ENCODE data around the gene LPAR3. TPM values are rescaled to one million over a fixed set of nuclear protein-coding genes. Genes with fewer than 3 reads are reported as not detected.

Gene LPAR3
- total and polyA plus RNA-seq, 2 of the 4 experiments (the other 2 are of a cell fraction) = 0.09 to 0.18 TPM

- H4K91ac ChIP-seq (ENCODE audit: insufficient read depth, low read depth, low read length) = peak overlapping the region; percentile 27; the same call in 1 of the 2 replicates
- H3K23ac ChIP-seq (ENCODE audit: low read depth, low read length) = no peak overlapping the region
- no peak overlapping the region for H4K8ac ChIP-seq (ENCODE audit: low read depth in 2 of 2, low read length in 2 of 2)
- H2BK5ac ChIP-seq (ENCODE audit: low read depth, low read length, poor library complexity, severe bottlenecking) = no peak overlapping the region
- peak overlapping the region; percentile 63 for H2AK9ac ChIP-seq (replicated peaks; ENCODE audit: low read depth, low read length, poor library complexity)
- H2BK15ac ChIP-seq (ENCODE audit: low read depth, low read length) = no peak overlapping the region; the same call in 2 of the 3 replicates
- dilution Hi-C loops (cut with HindIII; ENCODE audit: low sequenced_read_pairs, unreplicated experiment) = no loop called here
- H2AK5ac ChIP-seq (ENCODE audit: low read depth, low read length) = peak overlapping the region; percentile 40; the same call in 1 of the 2 replicates
- peak overlapping the region; percentile 32 for H2BK120ac ChIP-seq (ENCODE audit: low read depth, low read length)
- H3K4ac ChIP-seq (ENCODE audit: low read depth, low read length) = 0 out of 2 replicates have a peak overlapping the region, but pooled peaks have one; percentile 11
- peaks cover 24% of the 10 kb centered on the region for H3K9me1 ChIP-seq (ENCODE audit: insufficient read depth, low read length)
- POLR2A ChIA-PET (ENCODE audit: unreplicated experiment) = no interaction called here
- H3K79me1 ChIP-seq (ENCODE audit: low read depth in 1 of 2, low read length in 2 of 2) = peaks cover 0 to 3% of the 10 kb centered on the region in 2 experiments; a peak in 1 of 4 replicates
- H3K27me3 ChIP-seq (ENCODE audit: control insufficient read depth, insufficient read depth, low read length) = no peaks in the 10 kb centered on the region
- no peak overlapping the region for H2BK20ac ChIP-seq (ENCODE audit: low read depth, low read length)
- DNase-seq (no peak), ATAC-seq (ENCODE audit: low read depth) (no peak)
- H3K36me3 ChIP-seq (ENCODE audit: control insufficient read depth, insufficient read depth, low read length) = no peaks in the 10 kb centered on the region
- H3K4me1 ChIP-seq (ENCODE audit: control insufficient read depth, insufficient read depth, low read length) = peaks cover 11% of the 10 kb centered on the region
- WGBS, 2 experiments (ENCODE audit: extremely low coverage in 2 of 2, insufficient read length in 1 of 2) = 100% methylated on average over 4 of the region's 7 CpGs; no CpG with 5 or more reads in 1 of the 2 experiments
- in situ Hi-C loops (cut with MboI; ENCODE audit: low sequenced_read_pairs) = no loop called here
- no TSS peak for BruUV-seq (replicated peaks)
- H2AFZ ChIP-seq (replicated peaks; ENCODE audit: low read length, poor library complexity) = no peak overlapping the region
- H3K27ac ChIP-seq (ENCODE audit: insufficient read depth, low read length) = no peak overlapping the region
- no peak overlapping the region for H3K9ac ChIP-seq (ENCODE audit: low read depth, low read length)
- CTCF ChIA-PET = no interaction called here
- no peak overlapping the region for H3K4me3 ChIP-seq (ENCODE audit: insufficient read depth, low read depth, low read length)
- H4K5ac ChIP-seq (ENCODE audit: low read depth, low read length) = no peak overlapping the region
- no peak overlapping the region for H3K4me2 ChIP-seq (ENCODE audit: low read depth, low read length)
- H3K56ac ChIP-seq (ENCODE audit: extremely low read depth, insufficient read depth, low read length) = no peak overlapping the region
- no peak overlapping the region for H3K18ac ChIP-seq (ENCODE audit: low read depth, low read length)
- TF ChIP-seq POLR2A (IDR thresholded peaks at IDR 0.05; ENCODE audit: low read depth, low read length) = no peak
- TF ChIP-seq FOS (IDR thresholded peaks at IDR 0.05; ENCODE audit: low read depth, low read length) = no peak
- TF ChIP-seq MXI1 (IDR thresholded peaks at IDR 0.05; ENCODE audit: borderline replicate concordance, low read depth, low read length) = no peak
- TF ChIP-seq, protein P1, sequence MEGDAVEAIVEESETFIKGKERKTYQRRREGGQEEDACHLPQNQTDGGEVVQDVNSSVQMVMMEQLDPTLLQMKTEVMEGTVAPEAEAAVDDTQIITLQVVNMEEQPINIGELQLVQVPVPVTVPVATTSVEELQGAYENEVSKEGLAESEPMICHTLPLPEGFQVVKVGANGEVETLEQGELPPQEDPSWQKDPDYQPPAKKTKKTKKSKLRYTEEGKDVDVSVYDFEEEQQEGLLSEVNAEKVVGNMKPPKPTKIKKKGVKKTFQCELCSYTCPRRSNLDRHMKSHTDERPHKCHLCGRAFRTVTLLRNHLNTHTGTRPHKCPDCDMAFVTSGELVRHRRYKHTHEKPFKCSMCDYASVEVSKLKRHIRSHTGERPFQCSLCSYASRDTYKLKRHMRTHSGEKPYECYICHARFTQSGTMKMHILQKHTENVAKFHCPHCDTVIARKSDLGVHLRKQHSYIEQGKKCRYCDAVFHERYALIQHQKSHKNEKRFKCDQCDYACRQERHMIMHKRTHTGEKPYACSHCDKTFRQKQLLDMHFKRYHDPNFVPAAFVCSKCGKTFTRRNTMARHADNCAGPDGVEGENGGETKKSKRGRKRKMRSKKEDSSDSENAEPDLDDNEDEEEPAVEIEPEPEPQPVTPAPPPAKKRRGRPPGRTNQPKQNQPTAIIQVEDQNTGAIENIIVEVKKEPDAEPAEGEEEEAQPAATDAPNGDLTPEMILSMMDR (conservative IDR thresholded peaks at IDR 0.05; ENCODE audit: low read depth, low read length) = no peak
- TF ChIP-seq MAZ (IDR thresholded peaks at IDR 0.05; ENCODE audit: borderline replicate concordance, low read depth, low read length) = no peak
- no peak for TF ChIP-seq RFX5 (IDR thresholded peaks at IDR 0.05; ENCODE audit: low read depth, low read length)
- no peak for TF ChIP-seq RAD21 (IDR thresholded peaks at IDR 0.05; ENCODE audit: low read length)
- TF ChIP-seq CHD1 (IDR thresholded peaks at IDR 0.05; ENCODE audit: low read depth, low read length) = no peak
- no peak for TF ChIP-seq ELK1 (IDR thresholded peaks at IDR 0.05; ENCODE audit: borderline replicate concordance, low read depth, low read length)
- TF ChIP-seq NFE2L2 (IDR thresholded peaks at IDR 0.05; ENCODE audit: low read depth, low read length) = no peak
- no peak for TF ChIP-seq RCOR1 (IDR thresholded peaks at IDR 0.05; ENCODE audit: insufficient replicate concordance, low read length)
- H4K20me1 ChIP-seq (ENCODE audit: insufficient read depth, low read length) = no peaks in the 10 kb centered on the region
- no peaks in the 10 kb centered on the region for H3K9me3 ChIP-seq (ENCODE audit: control insufficient read depth, insufficient read depth, low read length)
- intact Hi-C loops (cut with micrococcal nuclease) = no loop called here
- H3K14ac ChIP-seq (replicated peaks; ENCODE audit: low read depth, low read length) = 0 out of 2 replicates have a peak overlapping the region, but pooled peaks have one; percentile 7
Measured at GRCh38 chr1:84849357-84849975, 43.5 kb downstream of the LPAR3 start.

Measured in IMR-90 (cell line).